ENCODE results near the gene TK1.
"Not testable (repeated sequence)": the region's sequence is repeated elsewhere in the genome, so short reads cannot be mapped to it uniquely, and the experiment has no call there.

The TK1 gene

DNA sequence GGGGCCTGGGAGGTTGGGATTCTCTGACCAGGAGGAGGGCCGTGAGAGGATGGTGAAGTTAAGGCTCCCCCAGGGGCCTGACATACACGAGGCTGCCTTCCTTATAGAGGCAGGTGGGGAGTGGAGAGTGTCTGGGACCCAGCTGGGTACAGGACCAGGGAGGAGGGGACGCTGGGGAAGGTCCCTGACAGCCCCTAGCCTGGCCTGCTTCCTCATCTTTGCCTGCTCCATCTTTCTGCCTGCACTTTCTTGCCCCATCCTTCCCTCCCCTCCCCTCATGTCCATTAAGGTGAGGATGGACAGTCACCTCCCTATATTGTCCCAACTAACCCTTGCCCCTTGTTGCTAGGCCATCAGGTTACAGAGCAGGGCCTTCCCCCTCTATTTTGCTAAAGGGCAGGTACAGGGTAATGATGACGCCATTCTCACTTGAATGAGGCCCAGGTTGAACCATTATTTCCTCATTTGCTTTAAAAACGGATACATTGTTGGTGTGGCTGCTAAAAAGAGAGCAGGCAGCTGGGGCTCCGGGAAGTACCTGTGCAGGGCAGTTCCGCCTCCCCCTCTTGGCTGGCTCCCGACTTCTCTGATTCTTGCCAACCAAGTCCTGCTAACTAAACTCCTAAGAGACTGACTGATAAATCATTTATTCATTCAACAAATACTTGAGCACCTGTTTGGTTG is 39.4 kb downstream of the TK1 start:
- no peak for DNase-seq

GRCh38 chr17:78146881-78147280 is 40.0 kb downstream of the TK1 start:
- DNase-seq = no peak

GRCh38 chr17:78146471-78146869 is 40.4 kb downstream of the TK1 start:
- no peak for DNase-seq

- no peak for DNase-seq
Measured at GRCh38 chr17:78144736-78145641, 41.9 kb downstream of the TK1 start.

GRCh38 chr17:78144147-78144719 is 42.6 kb downstream of the TK1 start:
- DNase-seq = no peak

DNA sequence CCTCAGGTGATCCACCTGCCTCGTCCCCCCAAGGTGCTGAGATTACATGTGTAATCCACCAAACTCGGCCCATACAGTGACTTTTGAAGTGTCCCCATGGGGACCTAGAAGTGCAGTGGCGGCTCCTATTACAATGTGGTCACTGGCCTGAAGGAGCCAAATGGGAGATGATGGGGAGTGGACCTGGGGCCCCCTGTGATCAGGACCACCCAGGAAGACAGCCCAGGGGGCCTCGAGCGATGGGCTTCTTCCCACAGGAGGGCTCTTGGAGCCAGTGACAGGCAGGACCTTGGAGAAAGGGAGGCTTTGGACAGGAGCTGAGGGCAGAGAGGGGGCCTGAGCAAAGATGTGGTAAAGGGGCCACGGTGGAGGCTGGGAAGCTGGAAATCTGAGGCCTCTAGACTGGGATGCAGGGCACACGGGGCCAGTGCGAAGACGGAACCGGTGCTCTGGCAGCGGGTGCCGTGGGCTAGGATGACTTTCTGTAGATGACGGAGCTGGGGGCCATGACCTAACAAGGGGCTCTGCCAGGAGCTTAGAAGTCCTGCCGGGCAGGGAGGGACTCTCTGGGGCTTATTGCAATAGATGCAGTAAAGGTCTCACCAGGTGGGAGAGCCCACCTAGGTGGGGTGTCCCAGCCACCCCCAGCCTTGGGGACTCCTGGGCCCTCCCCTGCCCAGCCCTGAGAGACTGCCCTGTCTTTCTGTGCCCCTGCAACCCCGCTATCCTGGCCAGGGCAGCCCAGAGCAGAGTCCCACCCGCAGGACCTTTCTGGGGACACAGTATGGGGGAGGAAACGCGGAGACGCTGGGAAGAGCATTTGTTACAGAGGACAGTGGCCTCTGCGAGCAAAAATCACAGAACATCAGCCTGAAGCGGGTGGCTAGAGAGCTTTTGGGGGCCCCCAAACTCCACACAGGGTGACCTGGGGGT is 43.4 kb downstream of the TK1 start:
- DNase-seq = no peak

DNA sequence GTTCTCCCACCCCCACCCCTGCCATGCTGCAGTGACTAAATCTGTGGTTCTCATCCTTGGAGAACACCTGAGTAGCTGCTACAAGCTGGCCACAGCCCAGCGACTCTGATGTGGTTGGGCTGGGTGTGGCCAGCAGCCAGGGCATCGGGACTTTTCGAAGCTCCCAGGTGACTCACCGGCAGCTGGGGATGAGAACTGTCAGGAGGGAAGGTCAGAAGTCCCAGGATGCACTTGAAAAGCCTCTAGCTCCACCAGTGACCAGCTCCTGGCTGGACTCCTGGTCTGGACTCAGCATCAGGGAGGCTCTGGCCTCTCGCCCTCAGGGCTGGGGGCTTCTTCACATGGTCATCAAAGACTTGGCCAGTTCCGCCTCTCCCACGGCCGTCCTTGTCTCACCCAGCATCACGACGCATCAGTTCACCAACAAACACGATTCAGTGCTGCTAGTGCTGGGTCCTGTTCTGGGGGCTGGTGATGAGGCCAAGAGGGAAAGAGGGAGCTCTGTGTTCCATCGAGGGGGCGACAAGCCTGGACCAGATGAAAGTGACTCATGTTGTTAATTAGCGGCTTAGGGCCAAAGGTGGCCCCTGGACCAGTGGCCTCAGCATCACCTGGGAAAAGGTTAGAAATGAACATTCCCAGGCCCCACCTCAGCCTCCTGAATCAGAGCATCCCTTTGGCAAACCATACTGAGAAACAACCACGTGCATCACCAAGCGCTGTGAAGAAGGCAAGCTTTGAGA is 44.6 kb downstream of the TK1 start:
- DNase-seq = no peak

DNA sequence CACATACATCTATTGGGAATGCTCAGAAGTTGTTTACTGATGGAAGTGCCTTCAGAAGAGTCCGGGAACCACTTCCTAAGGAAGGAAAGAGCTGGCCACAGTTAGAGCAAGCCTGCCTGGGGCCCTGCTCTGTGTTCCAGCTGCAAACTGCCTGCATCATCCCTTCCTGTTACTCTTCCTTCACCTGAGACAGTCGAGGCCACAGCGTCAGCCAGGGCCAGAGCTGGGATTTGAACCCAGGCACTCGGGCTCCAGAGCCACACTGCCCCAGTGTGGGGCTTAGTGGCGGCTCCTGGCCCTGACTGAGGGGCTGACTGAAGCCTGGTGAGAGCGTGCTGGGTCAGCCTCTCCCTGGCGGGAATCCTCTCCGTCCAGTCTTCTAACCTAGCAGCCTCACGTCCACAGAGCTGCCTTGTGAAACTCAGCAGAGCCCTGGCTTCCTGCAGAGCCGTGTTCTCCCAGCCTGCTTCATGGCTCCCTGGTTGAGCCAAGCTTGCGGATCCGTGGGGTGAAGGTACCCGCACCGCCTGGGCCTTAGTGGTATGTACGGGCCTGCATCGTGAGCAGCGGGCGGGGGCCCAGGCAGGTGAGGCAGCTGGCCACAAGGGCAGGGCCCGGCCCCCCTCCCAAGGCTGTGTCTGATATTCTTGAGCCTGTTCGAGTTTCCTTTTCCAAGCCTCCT is 45.3 kb downstream of the TK1 start:
- no peak for DNase-seq

- peak; percentile 93 for DNase-seq
Measured at GRCh38 chr17:78140169-78141051, 46.4 kb downstream of the TK1 start.

GRCh38 chr17:78139861-78140168 is 47.0 kb downstream of the TK1 start:
- DNase-seq = not testable (repeated sequence)

- no peak for DNase-seq
Measured at GRCh38 chr17:78138204-78139060, 48.4 kb downstream of the TK1 start.

DNA sequence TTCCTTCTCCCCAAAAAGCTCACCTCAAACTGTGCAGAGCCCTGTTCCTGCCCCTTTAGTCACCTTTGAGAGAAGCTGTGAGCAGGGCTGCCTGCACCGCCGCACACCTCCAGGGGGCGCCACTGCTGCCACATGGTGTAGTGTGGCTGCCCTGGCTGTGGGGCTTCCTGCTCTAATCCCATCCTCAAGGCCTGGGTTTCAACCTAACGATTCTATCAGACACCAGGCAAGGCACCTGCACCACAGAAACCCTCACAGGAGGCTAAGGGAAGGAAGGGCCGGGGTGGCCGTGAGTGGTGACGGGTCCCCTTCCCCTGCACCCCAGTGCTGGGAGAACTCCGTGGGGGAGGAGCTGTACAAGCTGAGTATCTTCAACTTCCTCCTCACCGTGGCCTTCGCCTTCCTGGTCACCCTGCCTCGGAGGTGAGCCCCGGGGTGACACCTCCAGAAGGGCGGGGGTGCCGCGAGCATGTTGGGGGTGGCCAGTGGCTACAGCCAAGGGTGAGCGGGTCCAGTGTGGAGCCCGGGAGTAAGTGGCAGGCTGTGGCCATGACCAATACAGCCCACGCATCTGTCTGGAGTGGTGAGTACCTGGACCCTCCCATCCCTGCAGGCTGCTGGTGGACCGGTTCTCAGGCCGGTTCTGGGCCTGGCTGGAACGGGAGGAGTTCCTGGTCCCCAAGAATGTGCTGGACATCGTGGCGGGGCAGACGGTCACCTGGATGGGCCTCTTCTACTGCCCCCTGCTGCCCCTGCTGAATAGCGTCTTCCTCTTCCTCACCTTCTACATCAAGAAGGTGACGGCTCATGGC is 49.3 kb downstream of the TK1 start:
- DNase-seq = no peak

DNA sequence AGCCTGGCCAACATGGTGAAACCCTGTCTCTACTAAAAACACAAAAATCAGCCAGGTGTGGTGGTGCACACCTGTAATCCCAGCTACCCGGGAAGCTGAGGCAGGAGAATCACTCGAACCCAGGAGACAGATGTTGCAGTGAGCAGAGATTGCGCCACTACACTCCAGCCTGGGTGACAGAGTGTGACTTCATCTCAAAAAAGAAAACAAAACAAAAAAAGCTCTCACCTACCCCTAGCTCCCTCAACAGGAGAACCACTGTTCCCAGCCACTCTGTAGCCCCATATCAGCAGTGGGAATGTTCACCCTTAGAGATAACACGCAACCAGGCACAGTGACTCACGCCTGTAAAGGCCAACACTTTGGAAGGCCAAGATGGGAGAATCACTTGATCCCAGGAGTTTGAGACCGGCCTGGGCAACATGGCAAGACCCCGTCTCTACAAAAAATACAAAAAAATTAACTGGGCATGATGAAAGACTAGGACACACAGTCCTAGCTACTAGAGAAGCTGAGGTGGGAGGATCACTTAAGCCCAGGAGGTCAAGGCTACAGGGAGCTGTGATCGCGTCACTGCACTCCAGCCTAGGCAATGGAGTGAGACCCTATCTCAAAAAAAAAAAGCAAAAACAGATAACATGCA is 50.9 kb downstream of the TK1 start:
- DNase-seq = no peak

DNA sequence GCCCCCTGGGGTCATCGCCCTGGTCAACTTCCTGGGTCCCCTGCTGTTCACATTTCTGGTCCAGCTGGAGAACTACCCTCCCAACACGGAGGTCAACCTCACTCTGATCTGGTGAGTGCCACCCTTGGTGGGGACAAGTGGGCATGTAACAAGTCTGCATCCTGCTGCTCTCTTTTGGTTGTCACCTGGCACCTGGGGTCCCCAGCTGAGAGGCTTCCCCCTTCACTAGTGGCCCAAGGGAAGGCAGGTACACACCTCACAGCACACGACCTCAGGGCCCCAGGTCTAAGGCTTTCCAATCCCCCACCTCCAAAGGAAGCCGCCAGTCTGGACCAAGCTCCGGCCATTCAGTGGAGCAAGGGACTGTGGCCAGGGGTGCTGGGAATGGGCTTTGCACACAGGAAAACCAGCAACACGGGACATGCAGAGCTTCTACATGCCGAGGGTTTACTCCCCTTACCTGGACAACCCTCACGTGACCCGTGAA is 51.9 kb downstream of the TK1 start:
- DNase-seq = no peak

DNA sequence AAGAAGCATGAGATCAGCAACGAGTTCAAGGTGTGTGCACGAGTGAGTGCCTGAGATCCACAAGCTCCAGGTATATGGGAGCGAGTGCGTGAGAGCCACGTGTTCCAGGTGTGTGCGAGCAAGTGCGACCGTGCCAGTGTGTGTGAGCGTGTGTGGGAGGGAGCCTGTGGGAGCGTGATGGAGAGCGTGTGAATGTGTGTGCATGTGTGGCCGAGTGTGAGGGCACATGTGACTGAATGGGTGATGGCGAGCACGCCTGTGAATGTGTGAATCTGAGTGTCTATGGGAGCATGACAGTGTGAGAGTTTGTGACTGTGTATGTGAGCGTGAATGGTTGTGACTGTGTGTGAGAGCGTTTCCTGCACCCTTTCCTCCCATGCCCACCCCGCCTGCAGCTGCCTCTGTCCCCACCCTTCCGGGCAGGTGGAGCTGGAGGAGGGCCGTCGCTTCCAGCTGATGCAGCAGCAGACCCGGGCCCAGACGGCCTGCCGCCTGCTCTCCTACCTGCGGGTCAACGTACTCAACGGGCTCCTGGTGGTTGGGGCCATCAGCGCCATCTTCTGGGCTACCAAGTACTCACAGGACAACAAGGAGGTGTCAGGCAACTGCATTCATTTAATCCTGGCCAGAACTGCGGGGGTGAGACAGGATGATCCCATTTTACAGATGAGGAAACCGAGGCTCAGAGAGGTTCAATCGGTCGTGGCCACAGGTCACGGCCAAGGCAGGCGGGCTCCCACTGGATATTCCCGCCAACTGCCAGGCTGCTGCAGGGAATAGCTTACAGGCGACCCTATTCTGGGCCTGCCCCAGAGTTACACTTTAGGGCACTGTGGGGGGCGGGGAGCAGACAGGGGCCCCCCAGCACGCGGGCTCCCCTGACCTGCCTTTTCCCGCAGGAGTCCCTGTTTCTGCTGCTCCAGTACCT is 52.6 kb downstream of the TK1 start:
- peak; percentile 63 for DNase-seq

DNA sequence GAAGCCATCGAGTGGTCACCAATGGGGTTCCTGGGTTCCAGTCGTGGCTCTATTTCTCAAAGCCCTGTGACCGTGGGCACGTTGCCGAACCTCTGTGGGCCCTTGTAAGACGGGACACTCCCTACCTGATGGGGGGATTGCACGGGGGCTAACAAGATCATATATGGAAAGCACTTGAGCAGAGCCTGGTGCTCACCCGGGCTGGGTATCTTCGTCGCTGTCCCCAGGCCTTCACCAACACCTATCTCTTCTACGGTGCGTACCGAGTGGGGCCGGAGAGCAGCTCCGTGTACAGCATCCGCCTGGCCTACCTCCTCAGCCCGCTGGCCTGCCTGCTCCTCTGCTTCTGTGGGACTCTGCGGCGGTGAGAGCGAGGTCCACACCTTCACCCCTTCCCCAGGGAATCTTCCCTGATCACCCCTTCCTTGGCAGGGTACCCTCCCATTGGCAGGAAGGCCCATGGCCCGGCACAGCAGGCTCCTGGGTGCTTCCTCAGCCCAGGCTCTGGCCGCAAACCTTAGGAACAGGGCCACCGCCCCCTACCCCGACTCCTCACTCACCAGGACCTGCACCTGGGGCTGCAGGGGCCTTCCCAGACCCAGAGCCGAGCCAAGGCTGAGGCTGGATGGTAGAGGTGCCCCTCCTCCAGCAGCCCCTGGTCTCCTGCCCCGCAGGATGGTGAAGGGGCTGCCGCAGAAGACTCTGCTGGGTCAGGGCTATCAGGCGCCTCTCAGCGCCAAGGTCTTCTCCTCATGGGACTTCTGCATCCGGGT is 53.5 kb downstream of the TK1 start:
- no peak for DNase-seq
